ENCODE results near the gene FARP1. TPM values are rescaled to one million over a fixed set of nuclear protein-coding genes. Genes with fewer than 3 reads are reported as not detected.

FARP1 gene
- polyA plus RNA-seq, 2 of the 4 experiments (the other 2 are of a cell fraction), result 9.4 to 13.0 TPM

GRCh38 chr13:98328511-98328910 lies 185.6 kb downstream of the FARP1 start (continued):
- TF ChIP-seq CTCF (IDR thresholded peaks at IDR 0.05), result no peak

- H3K4me1 ChIP-seq, result no peaks in the 10 kb centered on the region
- FAIRE-seq, result no peak
- no peak overlapping the region for H3K4me2 ChIP-seq
- 82% methylated on average over 2 of the region's 2 CpGs for WGBS (ENCODE audit: missing lambda C conversion rate)
- TF ChIP-seq ZSCAN20 (CRISPR knock-in tag; IDR thresholded peaks at IDR 0.05) (no peak), JUNB (IDR thresholded peaks at IDR 0.05) (no peak), TP53 (CRISPR knock-in tag; IDR thresholded peaks at IDR 0.05) (no peak), NPAS2 (CRISPR knock-in tag; IDR thresholded peaks at IDR 0.05; ENCODE audit: borderline replicate concordance) (no peak), FOSL2 (IDR thresholded peaks at IDR 0.05) (no peak), FOSL2 (CRISPR knock-in tag; IDR thresholded peaks at IDR 0.05) (no peak), ELK1 (IDR thresholded peaks at IDR 0.05; ENCODE audit: low read depth, low read length) (no peak), RFX5 (IDR thresholded peaks at IDR 0.05) (no peak), KDM1A (IDR thresholded peaks at IDR 0.05; ENCODE audit: low read depth) (no peak), CBX2 (IDR thresholded peaks at IDR 0.05; ENCODE audit: borderline replicate concordance, low read depth) (no peak), ESRRA (IDR thresholded peaks at IDR 0.05; ENCODE audit: borderline replicate concordance, low read length) (no peak), BHLHE40 (IDR thresholded peaks at IDR 0.05; ENCODE audit: low read depth, low read length) (no peak), MAZ (IDR thresholded peaks at IDR 0.05; ENCODE audit: borderline replicate concordance, low read depth, low read length) (no peak), TFCP2L1 (CRISPR knock-in tag; IDR thresholded peaks at IDR 0.05) (no peak), HOXB5 (CRISPR knock-in tag; IDR thresholded peaks at IDR 0.05) (no peak), GATA3 (IDR thresholded peaks at IDR 0.05; ENCODE audit: borderline replicate concordance) (no peak), ZNF302 (CRISPR knock-in tag; IDR thresholded peaks at IDR 0.05) (no peak), POLR2A (IDR thresholded peaks at IDR 0.05; ENCODE audit: low read length) (no peak), HOXA7 (CRISPR knock-in tag; IDR thresholded peaks at IDR 0.05) (no peak), RAD21 (conservative IDR thresholded peaks at IDR 0.05 in 1 of 2, IDR thresholded peaks at IDR 0.05 in 1 of 2) (no peak), ZC3H11A (IDR thresholded peaks at IDR 0.05) (no peak)
- no peak overlapping the region for H3K27ac ChIP-seq
- no peak for DNase-seq (ENCODE audit: low read depth in 1 of 2, low spot score in 1 of 2)
- no peaks in the 10 kb centered on the region for H3K9me3 ChIP-seq
- no peak overlapping the region for H3K4me3 ChIP-seq
- ChIA-PET POLR2A (no interaction called here), CTCF (interaction anchor here (0.5 to 1.0 kb wide), 3 partner anchors 93 to 324 kb away, joined by 3 read pairs; no protein-coding TSS in a partner anchor)
- no peak for ATAC-seq
Observed at GRCh38 chr13:98332222-98332621, 189.3 kb downstream of the FARP1 start.

GRCh38 chr13:98332691-98333090 lies 189.8 kb downstream of the FARP1 start:
- no peak overlapping the region for H3K4me2 ChIP-seq
- WGBS (ENCODE audit: missing lambda C conversion rate), result 92% methylated on average over 5 of the region's 5 CpGs
- no peaks in the 10 kb centered on the region for H3K9me3 ChIP-seq
- ChIA-PET POLR2A (no interaction called here), CTCF (interaction anchor here (0.5 to 1.4 kb wide), 4 partner anchors 17 to 324 kb away, joined by 3 to 5 read pairs (median 3); no protein-coding TSS in a partner anchor)
- no peak for ATAC-seq
- H3K27ac ChIP-seq, result no peak overlapping the region
- H3K4me3 ChIP-seq, result no peak overlapping the region
- DNase-seq (ENCODE audit: low read depth in 1 of 2, low spot score in 1 of 2), result no peak
- H3K4me1 ChIP-seq, result no peaks in the 10 kb centered on the region
- FAIRE-seq, result no peak
- TF ChIP-seq MAFK (IDR thresholded peaks at IDR 0.05; ENCODE audit: partially characterized antibody), result peak; percentile 12
- no peak for TF ChIP-seq BHLHE40 (IDR thresholded peaks at IDR 0.05; ENCODE audit: low read depth, low read length)

All from A549 (cell line).